NCI-H1105 (cell line): ENCODE data around the gene RPL10.
"Not testable (repeated sequence)": the region's sequence is repeated elsewhere in the genome, so short reads cannot be mapped to it uniquely, and the experiment has no call there.

Experiments used
- DNase-seq: peaks from one replicate; lab custom pipeline; 2025; lab: John Stamatoyannopoulos, UW

RPL10 gene

GRCh38 chrX:154378059-154378798, 19.9 kb upstream of the RPL10 start:
- peak; percentile 53 for DNase-seq

GRCh38 chrX:154378799-154379568, 19.2 kb upstream of the RPL10 start, which contains the start of gene EMD:
Gene EMD (plus strand): TSS chrX:154379295. CDS start chrX:154379485, 190 bp downstream.
- peak; percentile 100 for DNase-seq

GRCh38 chrX:154379569-154379951, 18.6 kb upstream of the RPL10 start:
- no peak for DNase-seq

- DNase-seq, result no peak
Observed at GRCh38 chrX:154380153-154380552, 18.0 kb upstream of the RPL10 start.

GRCh38 chrX:154380787-154381186, 17.4 kb upstream of the RPL10 start:
- DNase-seq, result no peak

GRCh38 chrX:154381271-154381670, 16.9 kb upstream of the RPL10 start:
- DNase-seq, result no peak

- DNase-seq, result no peak
Observed at GRCh38 chrX:154382483-154383069, 15.6 kb upstream of the RPL10 start.

- no peak for DNase-seq
Observed at GRCh38 chrX:154383359-154384283, 14.6 kb upstream of the RPL10 start.

- DNase-seq, result no peak
Observed at GRCh38 chrX:154384284-154384892, 13.8 kb upstream of the RPL10 start.

- DNase-seq, result not testable (repeated sequence)
Observed at GRCh38 chrX:154388094-154388493, 10.1 kb upstream of the RPL10 start.

GRCh38 chrX:154388649-154389048, 9.5 kb upstream of the RPL10 start:
- DNase-seq, result not testable (repeated sequence)

- DNase-seq, result not testable (repeated sequence)
Observed at GRCh38 chrX:154389812-154390747, 8.1 kb upstream of the RPL10 start.

GRCh38 chrX:154396363-154396762, 1.8 kb upstream of the RPL10 start:
- DNase-seq, result not testable (repeated sequence)

- DNase-seq, result peak; percentile 57
Observed at GRCh38 chrX:154396973-154397887, 947 bp upstream of the RPL10 start.

- DNase-seq, result peak; percentile 84
Observed at GRCh38 chrX:154398668-154399526, 720 bp downstream of the RPL10 start.

GRCh38 chrX:154399527-154400368, 1.6 kb downstream of the RPL10 start:
- no peak for DNase-seq

GRCh38 chrX:154400369-154400817, 2.2 kb downstream of the RPL10 start:
- DNase-seq, result not testable (repeated sequence)
